Islet precursor cell (in vitro differentiated cells): ENCODE results near the gene POLR2J2.
"Not testable (repeated sequence)": the region's sequence is repeated elsewhere in the genome, so short reads cannot be mapped to it uniquely, and the experiment has no call there.

Experiments
- DNase-seq: peaks from one replicate; pipeline ENCODE4 v3.0.0-alpha.2; 2018

Gene POLR2J2

DNA sequence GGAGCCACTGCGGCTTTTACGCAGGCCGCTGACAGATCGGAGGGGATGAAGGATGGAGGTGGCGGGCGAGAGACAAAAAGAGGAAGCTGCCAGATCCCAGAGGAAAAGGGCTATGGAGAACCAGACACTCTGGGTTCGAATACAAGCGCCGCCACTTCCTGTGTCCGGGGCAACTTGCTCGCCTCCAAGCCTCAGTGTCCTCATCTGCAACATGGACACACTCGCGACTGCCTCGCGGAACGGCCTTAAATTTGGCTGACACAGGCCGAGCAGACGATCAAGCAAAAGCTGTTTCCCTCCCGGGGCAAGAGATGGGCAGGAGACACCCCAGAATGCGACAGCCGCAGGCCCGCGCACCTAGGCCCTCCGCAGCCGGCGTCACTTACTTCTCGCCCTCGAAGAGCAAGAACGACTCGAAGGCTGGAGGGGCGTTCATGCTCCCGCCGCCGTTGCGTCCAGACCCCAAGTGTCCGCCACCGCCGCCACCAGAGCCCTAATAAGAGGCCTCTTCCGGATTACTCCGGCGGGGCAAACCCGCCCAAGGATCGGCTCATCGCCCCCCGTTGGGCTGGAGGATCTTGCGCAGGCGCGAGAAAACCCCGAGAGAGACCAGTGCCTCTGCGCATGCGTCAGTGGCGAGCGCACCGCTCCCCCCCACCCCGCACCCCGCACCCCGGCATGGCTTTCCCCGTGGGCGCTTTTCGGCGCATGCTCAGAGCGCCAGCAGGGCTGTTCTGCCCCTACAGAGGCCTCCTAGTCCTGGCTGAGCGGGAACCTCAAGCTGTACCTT is at the start of gene POLR2J2:
TSS of gene POLR2J2 (minus strand) at position 498 of the 790 bp plus-strand sequence. CDS start at position 436, 62 bp downstream.
- peak; percentile 90 for DNase-seq

DNA sequence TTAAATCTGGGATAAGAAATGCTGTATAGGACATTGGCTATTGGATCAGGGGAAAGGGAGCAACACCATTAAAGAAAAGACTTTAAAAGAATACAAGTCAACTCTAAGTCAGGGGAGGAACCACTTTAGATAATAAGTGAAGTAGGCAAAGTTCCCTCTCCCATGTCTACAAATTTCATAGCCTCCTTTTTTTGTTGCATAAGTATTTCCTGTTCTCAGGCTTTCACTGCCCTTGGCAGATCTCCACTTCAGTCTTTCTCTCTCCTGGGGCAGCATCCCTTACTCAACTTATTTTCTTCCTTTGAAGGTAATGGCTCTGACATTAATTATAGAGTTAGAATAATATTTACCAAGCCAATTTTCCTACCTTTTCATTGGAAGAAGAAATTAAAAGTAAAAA is 47.0 kb upstream of the POLR2J2 start:
- not testable (repeated sequence) for DNase-seq

- DNase-seq: not testable (repeated sequence)
Observed at GRCh38 chr7:102715718-102716117, 44.3 kb upstream of the POLR2J2 start.

- DNase-seq: not testable (repeated sequence)
Observed at GRCh38 chr7:102714774-102715522, 43.5 kb upstream of the POLR2J2 start.

DNA sequence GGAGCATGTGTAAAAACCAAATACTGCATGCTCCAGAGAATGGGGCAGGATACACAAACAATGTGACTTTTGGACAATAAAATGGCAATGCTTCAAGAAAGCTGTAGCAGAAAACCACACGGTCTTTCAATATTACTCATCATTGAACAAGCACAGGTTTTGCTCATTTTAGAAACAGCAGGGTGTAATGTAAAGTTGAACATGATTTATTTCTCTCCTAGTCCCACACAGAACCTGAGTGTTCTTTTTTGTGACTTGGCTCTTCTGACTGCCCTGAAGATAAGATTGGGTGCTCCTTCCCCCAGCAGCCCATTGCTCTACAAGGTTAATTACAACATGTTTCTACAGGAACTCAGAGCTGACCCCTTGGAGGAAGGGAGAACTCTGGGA is 42.2 kb upstream of the POLR2J2 start:
- DNase-seq: not testable (repeated sequence)

GRCh38 chr7:102713011-102713690 is 41.7 kb upstream of the POLR2J2 start:
- not testable (repeated sequence) for DNase-seq

- DNase-seq: not testable (repeated sequence)
Observed at GRCh38 chr7:102698962-102699750, 27.7 kb upstream of the POLR2J2 start.

- not testable (repeated sequence) for DNase-seq
Observed at GRCh38 chr7:102697642-102698512, 26.4 kb upstream of the POLR2J2 start.

GRCh38 chr7:102696009-102696408 is 24.5 kb upstream of the POLR2J2 start:
- DNase-seq: not testable (repeated sequence)

GRCh38 chr7:102695033-102695552 is 23.6 kb upstream of the POLR2J2 start:
- not testable (repeated sequence) for DNase-seq

DNA sequence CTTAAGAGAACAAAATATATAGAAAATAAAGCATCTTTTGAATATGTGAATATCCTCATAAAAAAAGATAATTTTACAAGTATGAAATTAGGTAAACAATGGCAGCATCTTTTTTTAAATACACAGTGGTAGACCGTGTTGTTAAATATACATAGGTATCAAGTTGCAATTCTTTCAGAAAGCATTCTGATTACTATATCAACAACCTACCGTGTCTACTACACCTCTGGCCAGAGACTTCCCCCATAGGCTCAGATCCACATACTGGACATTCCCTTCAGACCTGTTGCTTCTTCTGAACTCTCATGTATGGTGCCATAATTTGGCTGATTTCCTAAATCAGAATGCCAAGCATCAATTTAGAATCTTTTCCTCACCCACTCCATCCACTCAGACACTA is 22.5 kb upstream of the POLR2J2 start:
- DNase-seq: not testable (repeated sequence)

DNA sequence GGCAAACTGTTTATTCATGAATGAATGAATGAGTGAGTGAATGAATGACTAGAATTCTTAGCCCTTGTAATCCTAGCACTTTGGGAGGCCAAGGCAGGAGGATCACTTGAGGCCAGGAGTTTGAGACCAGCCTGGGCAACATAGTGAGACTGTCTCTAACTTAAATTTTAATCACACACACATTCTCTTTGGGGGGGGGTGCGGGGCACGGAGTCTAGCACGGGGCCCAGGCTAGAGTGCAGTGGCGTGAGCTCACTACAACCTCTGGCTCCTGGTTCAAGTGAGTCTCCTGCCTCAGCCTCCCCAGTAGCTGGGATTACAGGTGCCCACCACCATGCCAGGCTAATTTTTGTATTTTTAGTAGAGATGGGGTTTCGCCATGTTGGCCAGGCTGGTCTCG is 19.1 kb upstream of the POLR2J2 start:
- not testable (repeated sequence) for DNase-seq

GRCh38 chr7:102689436-102690282 is 18.2 kb upstream of the POLR2J2 start:
- not testable (repeated sequence) for DNase-seq

DNA sequence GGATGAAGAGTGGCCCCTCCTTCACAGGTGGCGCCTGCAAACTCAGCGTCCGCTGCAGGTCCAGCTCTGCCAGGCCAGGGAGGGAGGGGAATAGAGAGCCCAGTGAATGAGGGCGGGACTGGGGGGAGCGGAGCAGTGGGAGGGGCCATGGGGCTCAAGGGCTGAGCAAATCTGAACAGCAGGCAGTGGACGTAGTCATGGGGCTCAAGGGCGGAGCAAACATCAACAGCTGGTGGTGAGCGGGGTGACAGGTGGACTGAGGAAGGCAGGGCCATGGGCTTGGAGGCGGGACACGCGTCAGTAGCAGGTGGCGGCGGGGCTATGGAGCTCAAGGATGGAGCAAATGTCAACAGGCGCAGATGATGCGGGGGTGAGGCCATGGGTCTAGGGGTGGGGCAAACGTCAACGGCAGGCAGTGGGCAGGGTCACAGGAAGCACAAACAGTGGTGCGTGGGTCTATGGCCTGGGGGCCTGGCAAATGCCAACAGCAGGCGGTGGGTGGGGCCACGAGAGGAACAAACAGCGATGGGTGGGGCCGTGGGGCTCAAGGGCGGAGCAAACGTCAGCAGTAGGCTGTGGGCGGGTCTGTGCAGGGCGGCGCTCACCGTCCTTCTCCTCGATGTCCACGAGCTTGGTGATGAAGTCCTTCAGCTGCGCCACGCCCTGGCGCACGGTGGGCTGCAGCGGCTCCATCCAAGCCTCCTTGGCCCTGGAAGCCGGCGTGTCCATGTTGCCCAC is 17.0 kb upstream of the POLR2J2 start:
- not testable (repeated sequence) for DNase-seq

GRCh38 chr7:102682560-102682959 is 11.1 kb upstream of the POLR2J2 start:
- DNase-seq: not testable (repeated sequence)

DNA sequence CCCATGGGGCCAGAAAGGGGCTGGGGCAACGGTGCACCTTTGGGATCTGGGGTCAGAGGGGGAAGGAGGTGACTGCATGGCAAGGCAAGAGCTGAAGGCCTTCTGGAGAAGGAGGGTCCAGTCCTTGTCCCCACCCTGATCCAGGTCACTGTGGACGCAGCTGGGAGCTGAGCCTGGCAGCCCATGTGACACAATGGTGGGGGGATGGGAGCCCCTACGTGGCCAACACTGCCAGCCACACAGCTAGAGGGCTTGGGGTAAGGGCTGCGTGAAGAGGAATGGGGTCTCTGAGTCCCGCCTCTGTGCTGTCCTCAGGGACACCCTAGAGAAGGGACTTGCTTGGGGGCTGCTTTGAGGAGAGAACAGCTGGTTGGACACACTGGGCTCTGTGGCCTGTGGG is 9.3 kb upstream of the POLR2J2 start:
- not testable (repeated sequence) for DNase-seq

DNA sequence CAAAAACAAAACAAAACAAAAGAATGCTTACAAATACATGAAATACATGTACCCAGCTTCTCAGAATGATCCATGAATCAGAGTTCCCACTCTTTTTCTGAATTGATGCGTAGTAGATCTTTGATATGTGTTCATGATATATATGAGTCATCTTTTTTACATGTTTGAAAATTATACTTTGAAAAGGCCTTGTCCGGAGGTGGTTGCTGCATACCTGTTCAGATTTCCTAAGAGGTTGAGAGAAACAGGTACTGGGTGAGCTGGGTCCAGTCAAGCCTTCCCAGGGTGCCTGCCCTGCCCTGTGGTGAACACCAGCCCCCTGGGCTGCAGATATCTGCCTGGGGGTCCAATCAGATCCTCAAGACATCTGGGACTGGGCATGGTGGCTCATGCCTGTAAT is 4.1 kb upstream of the POLR2J2 start:
- DNase-seq: not testable (repeated sequence)

GRCh38 chr7:102673447-102674067 is 2.1 kb upstream of the POLR2J2 start:
- DNase-seq: not testable (repeated sequence)

DNA sequence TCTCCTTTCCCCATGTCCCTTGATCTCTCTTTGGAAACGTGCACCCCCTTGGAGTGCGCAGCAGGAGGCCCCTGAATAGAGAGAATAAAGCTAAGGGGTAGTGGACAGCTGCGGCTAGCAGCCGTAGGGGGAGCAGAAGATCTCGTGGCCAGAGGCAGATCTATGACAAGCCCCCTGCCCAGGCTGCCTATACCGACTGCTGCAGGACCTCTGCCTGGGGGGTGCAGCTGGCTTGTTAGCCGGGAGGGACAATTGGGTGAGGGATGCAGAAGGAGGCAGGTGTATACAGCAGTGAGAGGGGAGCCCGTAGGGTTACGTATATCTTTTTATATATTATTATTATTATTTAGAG is 469 bp upstream of the POLR2J2 start:
- not testable (repeated sequence) for DNase-seq
